Activated B cell treated with CpG ODN at 0.5 μM for 24 hours (primary cell): ENCODE data around the gene GALNT4. TPM values are rescaled to one million over a fixed set of nuclear protein-coding genes. Genes with fewer than 3 reads are reported as not detected.

Source experiments
- ATAC-seq: fragments of 200-7000 bp; cut with Tn5 transposase; one replicate; pipeline ENCODE4 v1.10.0; 2021; ENCODE audit warnings: low read depth, mild to moderate bottlenecking, moderate library complexity
- CTCF ChIA-PET: fragments of 350-600 bp; sonication (Branson Sonifier 250); formaldehyde crosslinking; loops from one replicate; lab custom pipeline; 2021; ENCODE audit warnings: antibody characterized with exemption; lab: Charles Lee
- POLR2A ChIA-PET: fragments of 350-600 bp; sonication (Branson Sonifier 250); formaldehyde crosslinking; loops from one replicate; lab custom pipeline; 2021; ENCODE audit warnings: antibody characterized with exemption; lab: Charles Lee
- DNase-seq: peaks from one replicate; pipeline ENCODE4 v3.0.0; 2022
- H3K27ac Mint-ChIP-seq: one replicate; pipeline ENCODE4 v1.8.0; 2020; ENCODE audit warnings: mixed read lengths
- H3K27me3 Mint-ChIP-seq: one replicate; pipeline ENCODE4 v1.8.0; 2021; ENCODE audit warnings: mixed read lengths
- H3K36me3 Mint-ChIP-seq: one replicate; pipeline ENCODE4 v1.8.0; 2021; ENCODE audit warnings: low read depth, mixed read lengths
- H3K4me1 Mint-ChIP-seq: one replicate; pipeline ENCODE4 v1.8.0; 2021; ENCODE audit warnings: mixed read lengths
- H3K4me3 Mint-ChIP-seq: one replicate; pipeline ENCODE4 v1.8.0; 2020; ENCODE audit warnings: mild to moderate bottlenecking, mixed read lengths
- H3K9me3 Mint-ChIP-seq: one replicate; pipeline ENCODE4 v1.8.0; 2020; ENCODE audit warnings: mixed read lengths
- intact Hi-C: fragments of 100-400 bp; cut with micrococcal nuclease; formaldehyde crosslinking; loops from one replicate; pipeline ENCODE4 v1.15.1; 2024
- total RNA-seq: library from RNA; stranded (reverse); gene quantifications from 2 replicates; pipeline ENCODE4 v1.2.3, GENCODE V29; 2022
- TF ChIP-seq, protein P1 (sequence below): fragments of 200-600 bp; IDR thresholded peaks from one replicate; pipeline ENCODE4 v1.8.0; 2022; ENCODE audit warnings: antibody characterized with exemption, mild to moderate bottlenecking

Gene GALNT4
- total RNA-seq, 1 donor from 2014 or later, result 6.2 TPM

DNA sequence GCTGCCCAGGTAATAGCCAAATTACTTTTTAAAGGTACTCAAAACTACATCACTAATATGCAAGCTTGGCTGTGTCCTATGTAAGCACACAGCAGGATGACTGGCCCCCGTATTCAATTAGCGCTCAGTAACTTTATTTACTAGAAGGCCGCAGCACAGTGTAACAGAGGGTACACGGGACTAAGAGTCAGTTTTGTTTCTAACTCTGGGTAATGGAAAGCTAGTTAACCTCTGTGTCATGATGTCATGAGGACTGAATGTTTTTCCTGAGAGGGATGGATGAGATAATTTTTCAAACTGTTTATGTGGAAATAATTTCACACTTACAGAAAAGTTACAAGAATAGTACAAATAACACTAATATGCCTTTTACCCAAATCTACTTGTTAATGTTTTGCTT, 27.1 kb downstream of the GALNT4 start:
- ATAC-seq (no peak), DNase-seq (no peak)
- H3K4me1 Mint-ChIP-seq, result peaks cover 37% of the 10 kb centered on the region
- ChIA-PET CTCF (interaction anchor here (1.0 kb wide), 1 partner anchor 27 kb away, joined by 3 read pairs; the partner anchor contains the start of gene GALNT4), POLR2A (no interaction called here)
- no peak overlapping the region for H3K27ac Mint-ChIP-seq
- H3K4me3 Mint-ChIP-seq, result no peak overlapping the region
- TF ChIP-seq, protein P1, sequence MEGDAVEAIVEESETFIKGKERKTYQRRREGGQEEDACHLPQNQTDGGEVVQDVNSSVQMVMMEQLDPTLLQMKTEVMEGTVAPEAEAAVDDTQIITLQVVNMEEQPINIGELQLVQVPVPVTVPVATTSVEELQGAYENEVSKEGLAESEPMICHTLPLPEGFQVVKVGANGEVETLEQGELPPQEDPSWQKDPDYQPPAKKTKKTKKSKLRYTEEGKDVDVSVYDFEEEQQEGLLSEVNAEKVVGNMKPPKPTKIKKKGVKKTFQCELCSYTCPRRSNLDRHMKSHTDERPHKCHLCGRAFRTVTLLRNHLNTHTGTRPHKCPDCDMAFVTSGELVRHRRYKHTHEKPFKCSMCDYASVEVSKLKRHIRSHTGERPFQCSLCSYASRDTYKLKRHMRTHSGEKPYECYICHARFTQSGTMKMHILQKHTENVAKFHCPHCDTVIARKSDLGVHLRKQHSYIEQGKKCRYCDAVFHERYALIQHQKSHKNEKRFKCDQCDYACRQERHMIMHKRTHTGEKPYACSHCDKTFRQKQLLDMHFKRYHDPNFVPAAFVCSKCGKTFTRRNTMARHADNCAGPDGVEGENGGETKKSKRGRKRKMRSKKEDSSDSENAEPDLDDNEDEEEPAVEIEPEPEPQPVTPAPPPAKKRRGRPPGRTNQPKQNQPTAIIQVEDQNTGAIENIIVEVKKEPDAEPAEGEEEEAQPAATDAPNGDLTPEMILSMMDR, result no peak
- intact Hi-C loops, result no loop called here
- no peaks in the 10 kb centered on the region for H3K9me3 Mint-ChIP-seq
- no peaks in the 10 kb centered on the region for H3K27me3 Mint-ChIP-seq
- H3K36me3 Mint-ChIP-seq, result peaks cover 25% of the 10 kb centered on the region

DNA sequence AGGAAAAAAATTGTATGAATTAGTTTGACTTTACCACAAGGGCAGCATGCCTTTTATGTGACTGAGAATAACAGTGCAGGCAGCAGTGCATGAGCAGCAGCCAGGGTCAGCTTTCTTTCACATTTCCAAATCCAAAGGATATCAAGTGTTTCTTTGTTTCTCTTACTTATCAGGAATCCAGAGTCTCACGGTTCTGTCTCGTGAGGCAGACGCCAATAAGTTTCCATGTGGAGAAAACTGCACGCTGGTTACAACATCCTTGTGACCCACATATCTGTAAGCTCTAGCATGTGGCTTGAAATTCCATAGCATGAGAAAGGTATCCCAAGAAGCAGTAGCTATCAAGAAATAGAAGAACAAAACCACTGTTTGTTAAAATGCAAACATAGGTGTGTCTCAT, 27.6 kb downstream of the GALNT4 start:
- TF ChIP-seq, protein P1, result no peak
- Mint-ChIP-seq H3K4me1 (peaks cover 37% of the 10 kb centered on the region), H3K9me3 (no peaks in the 10 kb centered on the region), H3K27ac (no peak overlapping the region), H3K36me3 (peaks cover 25% of the 10 kb centered on the region), H3K27me3 (no peaks in the 10 kb centered on the region), H3K4me3 (no peak overlapping the region)
- CTCF ChIA-PET, result interaction anchor here (1.0 kb wide), 1 partner anchor 28 kb away, joined by 3 read pairs; the partner anchor contains the start of gene GALNT4
- ATAC-seq (no peak), DNase-seq (no peak)
- POLR2A ChIA-PET, result no interaction called here
- intact Hi-C loops, result no loop called here

DNA sequence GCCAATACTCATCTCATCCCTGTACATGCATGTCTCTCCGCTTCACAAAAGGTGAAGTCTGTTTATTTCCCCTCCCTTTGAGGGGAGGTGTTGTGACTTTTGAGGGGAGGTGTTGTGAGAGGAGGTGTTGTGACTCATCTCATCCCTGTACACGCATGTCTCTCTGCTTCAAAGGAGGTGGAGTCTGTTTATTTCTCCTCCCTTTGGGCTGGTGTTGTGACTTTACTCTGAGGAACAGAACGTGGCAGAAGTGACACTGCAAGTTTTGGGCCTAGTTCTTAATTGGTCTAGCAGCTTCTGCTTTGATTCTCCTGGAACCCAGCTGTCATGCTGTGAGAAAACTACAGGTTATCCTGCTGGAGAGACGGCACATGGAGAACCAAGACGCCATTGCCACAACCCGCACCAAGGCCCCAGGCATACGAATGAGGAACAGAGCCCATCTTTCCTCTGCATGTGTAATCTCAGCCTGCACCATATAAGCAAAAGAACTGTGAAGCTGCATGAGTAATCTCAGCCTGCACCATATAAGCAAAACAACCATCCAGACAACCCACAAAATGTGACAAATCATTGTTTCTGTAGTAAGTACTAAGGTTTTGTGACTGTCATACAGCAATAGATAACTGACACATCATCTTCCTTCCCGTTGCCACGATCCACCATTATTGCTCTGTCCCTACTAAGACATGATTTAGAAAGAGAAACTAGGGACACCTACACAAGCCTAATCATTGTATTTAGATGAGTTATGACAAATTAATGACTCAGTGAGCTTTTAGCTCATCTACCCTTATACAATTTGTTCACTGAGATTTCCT, 30.0 kb downstream of the GALNT4 start:
- H3K27me3 Mint-ChIP-seq, result no peaks in the 10 kb centered on the region
- DNase-seq, result no peak
- peaks cover 24% of the 10 kb centered on the region for H3K36me3 Mint-ChIP-seq
- intact Hi-C loops, result loop anchor here (2.0 kb wide), 1 partner anchor 30 kb away; the partner anchor contains the start of gene GALNT4
- ATAC-seq, result peak; percentile 70
- CTCF ChIA-PET, result interaction anchor here (1.3 kb wide), 1 partner anchor 24 kb away, joined by 5 read pairs; no protein-coding TSS in a partner anchor
- H3K4me3 Mint-ChIP-seq, result peak overlapping the region; percentile 3
- POLR2A ChIA-PET, result interaction anchor here (1.5 kb wide), 1 partner anchor 31 kb away, joined by 6 read pairs; the partner anchor contains the start of gene POC1B
- peak overlapping the region; percentile 65 for H3K27ac Mint-ChIP-seq
- H3K4me1 Mint-ChIP-seq, result peaks cover 37% of the 10 kb centered on the region
- TF ChIP-seq, protein P1, result no peak
- H3K9me3 Mint-ChIP-seq, result no peaks in the 10 kb centered on the region

DNA sequence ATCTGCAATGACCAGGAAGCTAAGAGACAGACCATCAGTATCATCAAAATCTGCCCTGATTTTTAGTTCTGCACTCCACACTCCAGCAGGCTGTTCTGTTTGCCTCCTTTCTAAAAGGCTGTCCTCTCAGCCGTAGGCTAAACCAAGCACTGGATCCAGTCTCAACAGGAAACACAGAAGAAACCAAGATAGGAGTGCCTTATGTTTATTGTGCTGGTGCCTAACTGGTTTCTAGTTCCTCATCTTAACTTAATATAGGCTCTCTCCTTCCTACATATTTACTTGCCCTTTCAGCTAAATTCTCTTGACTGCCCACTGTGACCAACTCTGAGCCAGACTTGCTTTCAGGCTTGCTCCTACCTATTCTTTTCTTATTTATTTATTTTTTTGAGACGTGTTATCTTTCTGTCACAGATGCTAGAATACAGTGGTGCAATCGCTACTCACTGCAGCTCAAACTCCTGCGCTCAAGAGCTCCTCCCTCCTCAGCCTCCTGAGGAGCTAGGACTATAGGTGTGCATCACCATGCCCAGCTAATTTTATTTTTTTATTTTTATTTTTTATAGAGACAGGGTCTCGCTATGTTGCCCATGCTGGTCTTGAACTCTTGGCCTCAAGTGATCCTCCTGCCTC, 30.8 kb downstream of the GALNT4 start:
- ChIA-PET CTCF (interaction anchor here (1.3 kb wide), 1 partner anchor 23 kb away, joined by 5 read pairs; no protein-coding TSS in a partner anchor), POLR2A (interaction anchor here (0.6 to 1.5 kb wide), 2 partner anchors 13 to 31 kb away, joined by 6 to 9 read pairs; partner anchors contain the start of gene POC1B)
- no peak for DNase-seq
- Mint-ChIP-seq H3K4me1 (peaks cover 37% of the 10 kb centered on the region), H3K36me3 (peaks cover 25% of the 10 kb centered on the region), H3K27ac (peak overlapping the region; percentile 62), H3K9me3 (no peaks in the 10 kb centered on the region), H3K27me3 (no peaks in the 10 kb centered on the region), H3K4me3 (peak overlapping the region; percentile 26)
- intact Hi-C loops, result loop anchor here (2.0 kb wide), 1 partner anchor 31 kb away; the partner anchor contains the start of gene GALNT4
- ATAC-seq, result peak; percentile 53
- TF ChIP-seq, protein P1, result no peak
